Common myeloid progenitor, CD34-positive (primary cell): Measurements from ENCODE around the gene ACOT7.

Experiments used
- CTCF ChIA-PET: fragments of 350-600 bp; sonication (Branson Sonifier 250); formaldehyde crosslinking; loops from one replicate; lab custom pipeline; 2021; ENCODE audit warnings: antibody characterized with exemption; lab: Charles Lee
- POLR2A ChIA-PET: fragments of 350-600 bp; sonication (Branson Sonifier 250); formaldehyde crosslinking; loops from one replicate; lab custom pipeline; 2021; ENCODE audit warnings: antibody characterized with exemption; lab: Charles Lee
- DNase-seq, 3 donors: peaks; one replicate each; pipeline versions ENCODE4 v3.0.0 to v3.0.0-alpha.2; 2013
- H3K27ac ChIP-seq, 2 experiments: 1 replicate in 1 of 2; 2 replicates in 1 of 2; pipeline ENCODE4 v1.7.0; 2013; ENCODE audit warnings: inconsistent platforms in 2 of 2, low read length in 2 of 2, mild to moderate bottlenecking in 2 of 2, low read depth in 1 of 2, moderate library complexity in 1 of 2; ENCODE audit not compliant: severe bottlenecking in 2 of 2, insufficient read depth in 1 of 2, poor library complexity in 1 of 2
- H3K27me3 ChIP-seq, 5 experiments: replicated peaks in 2 of 5; 1 replicate in 3 of 5; 2 replicates in 2 of 5; pipeline versions ENCODE4 v1.6.1 to v1.7.0; 2013; ENCODE audit warnings: low read length in 4 of 5, mild to moderate bottlenecking in 2 of 5, moderate library complexity in 2 of 5, inconsistent platforms in 1 of 5; ENCODE audit not compliant: insufficient read depth in 5 of 5, control insufficient read depth in 4 of 5
- H3K36me3 ChIP-seq, 4 experiments: 1 replicate in 2 of 4; 2 replicates in 2 of 4; pipeline versions ENCODE4 v1.6.1 to v1.7.0; 2013; ENCODE audit warnings: low read length in 3 of 4, control low read depth in 1 of 4, mild to moderate bottlenecking in 1 of 4; ENCODE audit not compliant: control insufficient read depth in 4 of 4, insufficient read depth in 4 of 4
- H3K4me1 ChIP-seq, 4 experiments: 1 replicate in 3 of 4; 2 replicates in 1 of 4; pipeline versions ENCODE4 v1.6.1 to v1.7.1; 2013; ENCODE audit warnings: low read length in 3 of 4, mild to moderate bottlenecking in 3 of 4, control low read depth in 1 of 4, inconsistent platforms in 1 of 4, moderate library complexity in 1 of 4; ENCODE audit not compliant: control insufficient read depth in 4 of 4, insufficient read depth in 4 of 4; ENCODE audit errors: control extremely low read depth in 1 of 4
- H3K4me3 ChIP-seq, 7 experiments: 1 replicate in 4 of 7; 2 replicates in 3 of 7; pipeline versions ENCODE4 v1.5.1 to v1.7.0; 2013; ENCODE audit warnings: mild to moderate bottlenecking in 7 of 7, low read length in 6 of 7, moderate library complexity in 6 of 7, inconsistent platforms in 2 of 7, low read depth in 2 of 7, control low read depth in 1 of 7; ENCODE audit not compliant: insufficient read depth in 4 of 7, control insufficient read depth in 1 of 7; ENCODE audit errors: extremely low read depth in 1 of 7
- H3K9me3 ChIP-seq, 5 experiments: 1 replicate in 4 of 5; 2 replicates in 1 of 5; pipeline versions ENCODE4 v1.6.1 to v1.7.1; 2013; ENCODE audit warnings: low read length in 4 of 5, mild to moderate bottlenecking in 2 of 5, inconsistent platforms in 1 of 5, low read depth in 1 of 5, moderate library complexity in 1 of 5; ENCODE audit not compliant: control insufficient read depth in 4 of 5, insufficient read depth in 2 of 5; ENCODE audit errors: control extremely low read depth in 1 of 5
- WGBS: methylation state at CpG from one replicate; pipeline ENCODE4 v1.1.5; 2013; ENCODE audit not compliant: insufficient coverage; 5-methylcytosine and 5-hydroxymethylcytosine counted together

ACOT7 gene

GRCh38 chr1:6239950-6240768, 153.4 kb downstream of the ACOT7 start:
- 42% methylated on average over 13 of the region's 17 CpGs for WGBS
- POLR2A ChIA-PET, result interaction anchor here (0.8 kb wide), 1 partner anchor 191 kb away, joined by 3 read pairs; no protein-coding TSS in a partner anchor
- Histone ChIP-seq H3K36me3 (no peaks in the 10 kb centered on the region), H3K27me3 (peaks cover 0 to 76% (median 28%) of the 10 kb centered on the region in 5 experiments), H3K4me3 (no peak overlapping the region), H3K9me3 (no peaks in the 10 kb centered on the region), H3K27ac (no peak overlapping the region), H3K4me1 (peaks cover under 1 to 21% (median 12%) of the 10 kb centered on the region in 4 experiments)
- CTCF ChIA-PET, result interaction anchor here (0.8 to 0.9 kb wide), 3 partner anchors 99 to 233 kb away, joined by 3 read pairs; no protein-coding TSS in a partner anchor
- peak in 1 of 3 donors; percentile 35 for DNase-seq

- 21% methylated on average over 5 of the region's 7 CpGs for WGBS
- Histone ChIP-seq H3K36me3 (peaks cover 0 to 3% (median under 1%) of the 10 kb centered on the region in 4 experiments), H3K4me3 (no peak overlapping the region), H3K9me3 (no peaks in the 10 kb centered on the region), H3K27me3 (peaks cover 0 to 70% (median 26%) of the 10 kb centered on the region in 5 experiments), H3K27ac (no peak overlapping the region), H3K4me1 (peaks cover 4 to 24% (median 19%) of the 10 kb centered on the region in 4 experiments)
- ChIA-PET CTCF (interaction anchor here (1.0 to 2.3 kb wide), 4 partner anchors 8 to 216 kb away, joined by 3 to 12 read pairs (median 3); no protein-coding TSS in a partner anchor), POLR2A (no interaction called here)
- no peak for DNase-seq
Measured at GRCh38 chr1:6239213-6239752, 154.3 kb downstream of the ACOT7 start.

- POLR2A ChIA-PET, result no interaction called here
Measured at GRCh38 chr1:6237093-6237492, 156.5 kb downstream of the ACOT7 start.

GRCh38 chr1:6235296-6235677, 158.3 kb downstream of the ACOT7 start:
- peak overlapping the region in 1 of 2 experiments; percentile 66 for H3K27ac ChIP-seq

More at GRCh38 chr1:6237093-6237492, 156.5 kb downstream of the ACOT7 start:
- Histone ChIP-seq H3K4me1 (peaks cover 4 to 23% (median 19%) of the 10 kb centered on the region in 4 experiments), H3K9me3 (no peaks in the 10 kb centered on the region), H3K4me3 (no peak overlapping the region), H3K36me3 (peaks cover under 1 to 20% (median 9%) of the 10 kb centered on the region in 4 experiments), H3K27me3 (peaks cover 0 to 48% (median 16%) of the 10 kb centered on the region in 5 experiments), H3K27ac (no peak overlapping the region)
- WGBS, result 100% methylated on average over 3 of the region's 4 CpGs
- CTCF ChIA-PET, result interaction anchor here (0.6 to 2.3 kb wide), 2 partner anchors 10 to 1411 kb away, joined by 3 to 12 read pairs; no protein-coding TSS in a partner anchor
- no peak for DNase-seq

GRCh38 chr1:6234502-6235295, 158.9 kb downstream of the ACOT7 start:
- POLR2A ChIA-PET, result no interaction called here

More at GRCh38 chr1:6235296-6235677, 158.3 kb downstream of the ACOT7 start:
- ChIA-PET POLR2A (no interaction called here), CTCF (interaction anchor here (0.7 to 2.6 kb wide), 3 partner anchors 28 to 127 kb away, joined by 3 to 12 read pairs (median 3); partner anchors contain the start of gene RNF207)
- no peaks in the 10 kb centered on the region for H3K9me3 ChIP-seq
- peak in 1 of 3 donors; percentile 23 for DNase-seq
- H3K4me3 ChIP-seq, result peak overlapping the region; percentile 44 to 95 (median 76)
- 0% methylated on average over 19 of the region's 30 CpGs for WGBS
- peaks cover 3 to 30% (median 22%) of the 10 kb centered on the region in 4 experiments for H3K36me3 ChIP-seq
- H3K4me1 ChIP-seq, result peaks cover 4 to 16% (median 13%) of the 10 kb centered on the region in 4 experiments
- H3K27me3 ChIP-seq, result peaks cover 0 to 30% (median under 1%) of the 10 kb centered on the region in 5 experiments

GRCh38 chr1:6233376-6233775, 160.2 kb downstream of the ACOT7 start:
- Histone ChIP-seq H3K4me1 (peaks cover 4 to 16% (median 11%) of the 10 kb centered on the region in 4 experiments), H3K9me3 (no peaks in the 10 kb centered on the region), H3K27ac (no peak overlapping the region), H3K36me3 (peaks cover 3 to 42% (median 31%) of the 10 kb centered on the region in 4 experiments), H3K4me3 (no peak overlapping the region), H3K27me3 (peaks cover 0 to 11% (median 0%) of the 10 kb centered on the region in 5 experiments)
- DNase-seq, result no peak
- POLR2A ChIA-PET, result no interaction called here
- WGBS, result no CpG with 5 or more reads among the region's 1 CpG
- CTCF ChIA-PET, result no interaction called here

More at GRCh38 chr1:6234502-6235295, 158.9 kb downstream of the ACOT7 start:
- Histone ChIP-seq H3K27me3 (peaks cover 0 to 25% (median 0%) of the 10 kb centered on the region in 5 experiments), H3K36me3 (peaks cover 3 to 33% (median 28%) of the 10 kb centered on the region in 4 experiments), H3K27ac (peak overlapping the region in 1 of 2 experiments; percentile 66), H3K4me3 (peak overlapping the region in 6 of 7 experiments; percentile 63 to 95 (median 78)), H3K4me1 (peaks cover 4 to 16% (median 13%) of the 10 kb centered on the region in 4 experiments), H3K9me3 (no peaks in the 10 kb centered on the region)
- DNase-seq, result no peak
- 90% methylated on average over 14 of the region's 20 CpGs for WGBS
- CTCF ChIA-PET, result interaction anchor here (0.7 to 2.6 kb wide), 3 partner anchors 28 to 128 kb away, joined by 3 to 12 read pairs (median 3); partner anchors contain the start of gene RNF207
